Progenitor cell of endocrine pancreas (in vitro differentiated cells): Measurements from ENCODE around the gene RSBN1L. TPM values are rescaled to one million over a fixed set of nuclear protein-coding genes. Genes with fewer than 3 reads are reported as not detected.

Experiments
- DNase-seq: peaks from one replicate; pipeline ENCODE4 v3.0.0; 2021; ENCODE audit warnings: low spot score; ENCODE audit not compliant: unreplicated experiment
- H3K27ac Mint-ChIP-seq: 2 replicates; pipeline ENCODE4 v1.8.0; 2021; ENCODE audit warnings: mild to moderate bottlenecking, moderate library complexity, mixed read lengths
- H3K27me3 Mint-ChIP-seq: 2 replicates; pipeline ENCODE4 v1.8.0; 2021; ENCODE audit warnings: mixed read lengths
- H3K36me3 Mint-ChIP-seq: 2 replicates; pipeline ENCODE4 v1.8.0; 2022; ENCODE audit warnings: mixed read lengths; ENCODE audit not compliant: insufficient read depth
- H3K4me1 Mint-ChIP-seq: 2 replicates; pipeline ENCODE4 v1.8.0; 2021; ENCODE audit warnings: low read depth, mixed read lengths
- H3K4me3 Mint-ChIP-seq: 2 replicates; pipeline ENCODE4 v1.8.0; 2021; ENCODE audit warnings: low read depth, mild to moderate bottlenecking, moderate library complexity, mixed read lengths
- H3K9me3 Mint-ChIP-seq: 2 replicates; pipeline ENCODE4 v1.8.0; 2021; ENCODE audit warnings: low read depth, mixed read lengths
- CTCF ChIP-seq: fragments of 200-600 bp; sonication (generic); IDR thresholded peaks from one replicate; pipeline ENCODE4 v1.5.0; 2021; ENCODE audit warnings: antibody characterized with exemption, mild to moderate bottlenecking; ENCODE audit not compliant: unreplicated experiment
- total RNA-seq: library from RNA; stranded (reverse); gene quantifications from 2 replicates; pipeline ENCODE4 v1.2.1, GENCODE V29; 2021

The RSBN1L gene
- total RNA-seq, 1 donor from 2014 or later: 24.5 TPM

GRCh38 chr7:77797734-77798393, 101.6 kb downstream of the RSBN1L start:
- peak overlapping the region; percentile 99 for H3K27ac Mint-ChIP-seq
- no peaks in the 10 kb centered on the region for H3K27me3 Mint-ChIP-seq
- no peaks in the 10 kb centered on the region for H3K9me3 Mint-ChIP-seq
- no peak for DNase-seq
- peaks cover 4% of the 10 kb centered on the region for H3K36me3 Mint-ChIP-seq
- H3K4me1 Mint-ChIP-seq: peaks cover 26% of the 10 kb centered on the region
- no peak for TF ChIP-seq CTCF
- peak overlapping the region; percentile 97 for H3K4me3 Mint-ChIP-seq

DNA sequence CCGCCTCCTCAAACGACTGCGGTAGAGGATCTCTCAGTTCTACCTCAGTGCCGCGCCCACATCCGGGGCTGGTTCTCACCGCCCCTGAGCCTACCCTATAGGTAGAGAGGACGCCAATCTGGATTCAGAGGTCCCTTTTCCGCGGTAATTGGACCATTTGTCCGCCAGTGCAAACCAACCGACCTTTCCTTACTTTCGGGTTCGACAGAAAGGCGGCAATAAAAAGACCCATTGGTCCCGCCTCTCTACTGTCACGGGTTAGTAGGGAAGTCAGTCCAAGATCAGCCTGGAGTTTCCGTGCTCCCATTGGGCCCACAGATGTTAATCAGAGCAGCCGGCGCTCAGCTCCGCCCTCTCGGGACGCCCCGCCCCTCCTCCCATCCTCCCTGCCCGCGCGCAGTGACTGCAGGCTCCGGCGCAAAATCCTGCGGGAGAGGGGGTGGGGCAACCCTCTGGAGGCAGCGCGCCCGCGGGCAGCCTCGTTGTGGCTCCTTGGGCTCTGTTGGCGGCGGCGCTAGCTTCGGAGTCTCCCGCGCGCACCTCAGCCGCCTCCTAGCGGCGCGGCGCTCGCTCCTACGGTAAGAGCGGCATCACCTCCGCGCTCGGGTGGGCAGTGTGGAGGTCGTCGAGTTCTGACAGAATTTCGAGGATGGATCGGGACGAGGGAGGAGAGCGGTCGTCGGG, 102.3 kb downstream of the RSBN1L start, which contains the start of the genes PHTF2 and TMEM60:
PHTF2 (plus strand) TSS at position 380 of the 684 bp plus-strand sequence.
TMEM60 (minus strand) TSS at position 41 of the 684 bp plus-strand sequence. CDS start 4,061 bp downstream, outside the sequence.
- H3K4me1 Mint-ChIP-seq: peaks cover 26% of the 10 kb centered on the region
- H3K27ac Mint-ChIP-seq: peak within 1 kb of the TSS; percentile 99
- no peaks in the 10 kb centered on the region for H3K9me3 Mint-ChIP-seq
- H3K36me3 Mint-ChIP-seq: peaks cover 4% of the 10 kb centered on the region
- TF ChIP-seq CTCF: peak; percentile 59
- peak within 1 kb of the TSS; percentile 97 for H3K4me3 Mint-ChIP-seq
- DNase-seq: peak; percentile 99
- H3K27me3 Mint-ChIP-seq: no peaks in the 10 kb centered on the region

DNA sequence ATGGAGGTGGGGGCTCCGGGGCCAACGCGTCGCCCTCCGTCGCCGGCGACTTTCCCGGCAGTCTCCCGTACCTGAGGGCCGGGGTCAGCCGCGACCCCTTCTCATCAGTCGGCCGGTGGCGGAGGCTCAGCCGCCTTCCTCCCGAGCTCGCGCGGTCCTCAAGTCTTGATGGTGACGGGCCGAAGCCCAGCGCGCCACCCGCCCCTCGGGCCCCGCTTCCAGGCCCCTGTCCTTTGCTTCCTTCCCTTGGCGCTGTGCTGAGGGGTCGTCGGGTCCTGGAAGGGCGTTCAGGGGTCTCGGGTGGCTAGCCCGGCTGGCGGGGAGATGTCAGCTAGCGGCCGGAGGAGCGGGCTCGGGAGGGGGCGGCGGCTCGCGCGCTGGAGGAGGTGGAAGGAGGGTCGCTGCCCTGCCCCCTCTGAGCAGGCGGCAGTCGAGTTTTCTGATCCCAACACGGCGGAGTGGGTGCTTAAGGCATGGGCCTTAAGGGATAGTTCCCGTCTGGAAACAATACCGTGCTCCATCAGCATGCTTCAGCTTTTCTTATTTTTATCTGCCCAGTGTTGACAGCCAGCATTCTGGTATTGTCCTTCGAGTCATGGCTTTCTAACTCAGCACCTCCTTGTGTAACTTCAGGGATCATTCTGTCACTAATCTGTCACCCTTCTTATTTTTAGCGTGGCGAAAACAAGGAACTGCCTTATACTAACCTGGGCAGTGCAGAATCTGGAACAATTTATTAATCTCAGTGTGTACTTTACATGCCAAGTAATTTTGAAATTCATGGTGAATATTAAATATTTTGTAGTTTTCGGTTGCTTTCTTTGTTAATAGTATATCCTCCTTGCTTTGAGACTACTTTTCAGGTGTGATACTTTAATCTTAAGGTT, 103.1 kb downstream of the RSBN1L start:
- Mint-ChIP-seq H3K9me3 (no peaks in the 10 kb centered on the region), H3K27ac (peak overlapping the region; percentile 99), H3K4me1 (peaks cover 26% of the 10 kb centered on the region), H3K36me3 (no peaks in the 10 kb centered on the region), H3K27me3 (no peaks in the 10 kb centered on the region), H3K4me3 (peak overlapping the region; percentile 97)
- peak; percentile 42 for DNase-seq
- peak; percentile 10 for TF ChIP-seq CTCF

DNA sequence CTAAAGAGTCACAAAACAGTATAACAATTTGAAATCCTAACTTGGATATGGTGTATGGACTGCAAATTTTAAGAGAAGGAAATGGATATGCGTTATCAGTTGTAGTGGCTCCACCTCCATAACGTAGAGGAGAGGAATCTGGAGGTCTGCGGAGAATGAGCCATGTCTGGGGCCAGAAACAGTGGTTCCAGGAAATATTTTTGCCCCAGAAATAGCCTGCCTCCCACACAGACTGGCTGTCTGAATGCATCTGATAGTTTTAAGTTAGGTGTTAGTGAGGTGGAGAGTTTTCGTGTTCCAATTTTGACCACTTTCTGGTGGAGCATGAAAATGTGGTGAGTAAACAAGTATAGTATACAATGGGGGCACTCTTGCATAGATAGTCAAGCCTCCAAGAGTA, 103.9 kb downstream of the RSBN1L start:
- Mint-ChIP-seq H3K9me3 (peaks cover 1% of the 10 kb centered on the region), H3K27ac (peak overlapping the region; percentile 99), H3K4me1 (peaks cover 32% of the 10 kb centered on the region), H3K36me3 (peaks cover 1% of the 10 kb centered on the region), H3K27me3 (no peaks in the 10 kb centered on the region), H3K4me3 (peak overlapping the region; percentile 97)
- no peak for DNase-seq
- no peak for TF ChIP-seq CTCF

DNA sequence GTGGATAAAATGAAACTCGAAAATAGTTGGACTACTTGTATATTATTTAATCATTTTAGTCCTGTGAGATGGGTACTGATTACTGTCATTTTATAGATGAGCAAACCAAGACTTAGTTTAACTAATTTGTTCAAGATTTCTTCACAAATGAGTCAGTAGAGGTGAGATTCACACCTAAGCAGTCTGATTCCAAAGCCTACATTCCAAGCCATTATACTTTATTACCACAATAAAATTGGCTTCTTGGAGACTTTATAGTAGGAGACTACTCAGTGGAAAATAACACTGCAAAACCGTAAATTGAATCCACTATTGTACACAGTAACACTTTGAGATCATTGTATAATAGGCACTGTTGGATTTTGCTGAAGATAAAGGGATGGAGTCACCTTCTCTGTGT, 104.5 kb downstream of the RSBN1L start:
- TF ChIP-seq CTCF: no peak

More for the DNA sequence above, 104.5 kb downstream of the RSBN1L start:
- no peak for DNase-seq
- Mint-ChIP-seq H3K9me3 (peaks cover 3% of the 10 kb centered on the region), H3K36me3 (peaks cover 3% of the 10 kb centered on the region), H3K27me3 (no peaks in the 10 kb centered on the region), H3K4me3 (no peak overlapping the region), H3K27ac (no peak overlapping the region), H3K4me1 (peaks cover 36% of the 10 kb centered on the region)
